ENCODE measurements around the gene SERINC5.
"Not testable (repeated sequence)": the region's sequence is repeated elsewhere in the genome, so short reads cannot be mapped to it uniquely, and the experiment has no call there.

Gene SERINC5

DNA sequence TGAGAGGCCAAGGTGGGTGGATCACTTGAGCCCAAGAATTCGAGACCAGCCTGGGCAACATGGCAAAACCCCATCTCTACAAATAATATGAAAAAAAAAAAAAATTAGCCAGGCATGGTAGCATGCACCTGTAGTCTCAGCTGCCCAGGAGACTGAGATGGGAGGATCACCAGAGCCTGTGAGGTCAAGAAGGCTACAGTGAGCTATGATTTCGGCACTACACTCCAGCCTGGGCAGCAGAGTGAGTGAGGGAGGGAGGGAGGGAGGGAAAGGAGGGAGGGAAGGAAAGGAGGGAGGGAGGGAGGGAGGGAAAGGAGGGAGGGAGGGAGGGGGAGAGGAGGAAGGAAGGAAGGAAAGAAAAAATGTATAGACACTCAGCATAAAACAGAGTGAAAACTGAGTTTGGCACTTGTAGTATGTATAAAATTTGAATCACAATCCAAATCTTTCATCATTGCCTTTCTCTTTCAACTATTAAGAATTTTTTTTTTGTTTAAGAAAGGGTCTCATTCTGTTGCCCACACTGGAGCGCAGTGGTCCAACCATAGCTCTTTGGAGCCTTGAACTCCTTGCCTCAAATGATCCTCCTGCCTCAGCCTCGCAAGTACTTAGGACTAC, 27.8 kb downstream of the SERINC5 start:
- DNase-seq (ENCODE audit: low spot score) = no peak

DNA sequence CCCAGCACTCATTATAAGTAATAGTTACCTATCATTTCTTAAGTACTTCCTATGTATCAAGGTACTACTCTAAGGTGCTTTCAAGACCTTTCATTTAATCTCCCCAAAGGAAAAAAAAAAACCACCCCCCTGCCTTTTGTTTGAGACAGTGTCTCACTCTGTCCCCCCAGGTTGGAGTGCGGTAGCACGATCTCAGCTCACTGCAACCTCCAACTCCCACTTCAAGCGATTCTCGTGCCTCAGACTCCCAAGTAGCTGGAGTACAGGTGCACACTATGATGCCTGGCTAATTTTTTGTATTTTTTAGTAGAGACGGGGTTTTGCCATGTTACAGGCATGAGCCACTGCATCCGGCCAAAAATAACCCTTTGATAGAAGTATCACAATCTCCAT, 29.9 kb downstream of the SERINC5 start:
- no peak for DNase-seq (ENCODE audit: low spot score)

DNA sequence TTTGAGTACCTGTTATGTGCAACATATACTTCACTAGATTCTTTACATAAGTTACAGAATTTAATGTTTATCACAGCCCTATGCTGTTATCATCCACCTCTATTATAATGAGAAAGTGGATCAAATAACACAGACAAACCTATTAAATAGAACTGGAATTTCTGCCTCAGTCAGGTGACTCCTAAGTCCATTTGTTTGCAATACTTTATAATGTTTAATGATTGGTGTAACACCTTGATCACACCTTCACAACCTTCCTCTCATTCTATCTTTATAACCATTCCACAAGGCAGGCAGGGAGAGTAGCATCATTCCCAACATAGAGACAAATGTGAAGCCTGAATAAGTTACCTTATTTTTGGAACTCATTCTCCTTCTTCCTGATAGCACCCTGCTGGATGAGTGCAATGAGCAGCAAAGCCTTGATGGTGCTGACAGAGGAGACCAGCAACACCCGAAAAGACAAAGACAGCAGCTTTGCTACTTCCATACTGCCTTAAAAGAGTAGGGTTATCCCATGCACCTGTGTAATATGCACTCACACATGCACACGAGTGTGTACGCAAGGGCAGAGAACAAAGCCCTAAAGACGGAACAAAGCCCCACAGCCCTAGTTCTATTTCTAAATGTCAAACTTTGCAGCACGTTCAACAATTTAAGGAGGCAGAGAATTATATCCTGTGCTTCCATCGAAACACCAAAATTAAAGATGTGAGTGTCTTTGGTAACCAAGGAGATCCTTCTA, 30.5 kb downstream of the SERINC5 start:
- no peak for DNase-seq (ENCODE audit: low spot score)

DNA sequence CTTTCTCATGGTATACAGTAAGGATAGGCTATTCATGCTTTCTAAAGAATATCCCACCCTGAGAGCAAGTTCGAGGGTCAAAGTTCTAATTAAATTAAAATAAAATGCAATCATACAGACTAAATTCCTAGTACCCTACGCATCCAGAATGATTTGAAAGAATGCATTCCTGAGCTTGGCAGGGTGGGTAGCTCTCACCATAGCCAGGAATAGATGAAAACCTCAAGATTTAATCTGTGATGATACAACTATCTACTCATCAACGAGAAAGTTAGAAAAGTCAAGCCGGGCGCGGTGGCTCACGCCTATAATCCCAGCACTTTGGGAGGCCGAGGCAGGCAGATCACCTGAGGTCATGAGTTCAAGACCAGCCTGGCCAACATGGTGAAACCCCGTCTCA, 32.3 kb downstream of the SERINC5 start:
- no peak for DNase-seq (ENCODE audit: low spot score)

DNA sequence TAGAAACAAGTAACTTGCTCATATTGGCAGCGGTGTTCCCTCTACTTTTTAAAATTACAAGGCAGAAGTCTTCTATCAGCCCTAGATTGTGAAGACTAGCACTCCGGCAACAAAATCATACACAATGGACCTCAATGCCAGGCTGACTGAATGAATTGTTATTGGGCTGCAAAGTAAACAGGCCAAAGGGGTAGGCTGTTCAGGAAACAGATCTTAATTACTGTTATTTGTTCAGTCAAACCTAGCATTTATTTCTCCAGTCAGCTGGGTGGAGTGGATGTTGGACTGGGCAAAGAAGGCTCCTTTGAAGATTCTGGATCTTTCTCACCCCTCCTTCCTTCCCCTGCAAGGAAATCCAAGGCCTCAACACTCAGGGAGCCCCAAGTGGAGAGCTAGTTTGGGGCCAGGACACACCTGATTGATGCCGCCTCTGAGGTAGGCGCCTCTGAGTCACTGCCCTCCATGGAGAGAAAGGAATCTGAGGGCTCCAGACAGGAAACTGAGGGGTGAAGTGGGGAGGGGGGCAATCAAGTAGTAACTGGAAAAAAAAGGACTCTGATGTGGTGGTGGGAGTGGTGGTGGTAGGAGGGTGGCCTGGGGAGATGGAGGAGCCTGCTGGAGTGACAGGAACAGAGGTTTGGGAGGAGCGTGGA, 35.5 kb downstream of the SERINC5 start:
- DNase-seq (ENCODE audit: low spot score) = no peak

DNA sequence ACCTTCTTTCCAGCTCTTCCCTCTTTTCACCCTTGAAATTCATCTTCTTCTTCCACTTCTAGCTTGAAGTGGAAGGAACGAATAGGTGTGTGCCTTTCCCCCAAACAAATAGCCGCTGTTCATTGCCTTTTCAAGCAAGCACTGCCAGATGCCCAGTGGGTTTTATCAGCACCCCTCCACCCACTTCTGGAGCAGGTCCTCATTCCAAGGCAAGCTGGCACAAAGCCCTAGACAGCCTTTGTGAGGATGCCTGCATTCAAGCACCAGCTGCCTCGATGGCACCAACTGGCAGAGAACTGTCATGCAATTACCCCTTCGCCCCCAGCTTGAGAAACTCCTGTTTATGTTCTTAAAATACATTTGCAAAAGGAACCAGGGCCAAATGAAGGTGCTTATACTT, 36.5 kb downstream of the SERINC5 start:
- no peak for DNase-seq (ENCODE audit: low spot score)

DNA sequence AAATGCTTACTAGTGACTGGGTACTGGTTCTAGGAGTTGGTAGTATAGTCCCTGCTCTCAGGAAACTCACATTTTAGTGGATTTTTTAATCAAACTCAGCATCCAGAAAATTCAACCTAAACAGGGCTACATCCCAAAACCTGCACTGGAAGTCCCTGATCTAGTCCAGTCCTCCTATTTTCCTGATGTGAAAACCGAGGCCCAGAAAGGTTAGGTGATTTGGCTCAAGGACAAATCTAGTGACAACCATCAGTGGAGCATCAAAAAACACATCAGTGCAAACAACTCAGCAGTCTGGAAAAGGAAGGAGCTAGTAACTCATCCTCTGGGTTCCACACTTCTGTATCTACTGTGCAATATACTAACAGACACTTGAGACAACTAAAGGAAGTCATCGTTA, 38.2 kb downstream of the SERINC5 start:
- no peak for DNase-seq (ENCODE audit: low spot score)

DNA sequence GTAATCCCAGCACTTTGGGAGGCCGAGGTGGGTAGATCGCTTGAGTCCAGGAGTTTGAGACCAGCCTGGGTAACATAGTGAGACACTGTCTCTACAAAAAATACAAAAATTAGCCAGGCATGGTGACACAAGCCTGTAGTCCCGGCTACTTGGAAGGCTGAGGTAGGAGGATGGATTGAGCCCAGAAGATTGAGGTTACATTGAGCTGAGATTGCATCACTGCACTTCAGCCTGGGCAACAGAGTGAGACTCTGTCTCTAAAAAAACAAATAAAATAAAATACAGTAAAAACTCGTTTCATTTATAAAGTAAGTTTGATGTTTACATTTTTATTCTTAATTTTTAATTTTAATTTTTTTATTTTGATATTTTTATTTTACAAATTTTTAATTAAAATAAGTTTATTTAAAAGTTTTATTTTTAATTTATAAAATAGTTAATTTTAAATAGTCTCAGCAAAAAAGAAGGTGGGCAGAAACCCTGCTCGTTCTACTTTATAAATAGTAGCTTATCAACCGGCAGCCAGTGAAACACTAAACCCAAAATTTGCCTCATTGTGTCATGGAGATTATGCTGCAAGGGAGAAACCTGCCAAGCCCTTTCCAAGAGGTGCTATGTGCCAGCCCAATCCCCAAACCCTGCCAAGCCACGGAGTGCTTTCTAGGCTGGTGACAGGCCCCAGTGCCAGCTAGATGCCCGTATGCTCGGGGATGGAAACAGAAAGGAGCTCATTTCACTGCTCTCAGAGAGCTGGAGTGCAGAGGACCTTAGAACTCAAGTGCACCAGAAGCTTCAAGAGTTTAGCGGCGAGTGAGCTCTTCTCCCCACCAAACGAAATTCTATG, 38.9 kb downstream of the SERINC5 start:
- no peak for DNase-seq (ENCODE audit: low spot score)

DNA sequence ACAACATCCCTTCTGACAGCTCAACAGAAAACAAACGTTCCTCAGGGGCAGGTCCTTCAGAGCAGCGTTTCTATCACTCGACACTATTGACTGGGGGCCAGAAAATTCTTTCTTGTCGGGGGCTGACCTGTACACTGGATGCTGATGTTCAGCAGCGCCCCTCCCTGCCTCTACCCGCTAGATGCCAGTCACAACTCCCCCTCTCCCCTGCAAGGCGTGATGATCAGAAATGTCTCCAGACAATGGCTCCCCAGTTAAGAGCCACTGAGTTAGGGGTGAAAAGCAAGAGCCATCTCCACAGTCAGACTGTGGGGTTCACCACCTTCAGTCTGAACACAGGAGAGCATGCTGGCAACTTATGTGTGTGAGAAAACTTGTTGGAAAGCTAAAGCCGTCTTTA, 39.8 kb downstream of the SERINC5 start:
- no peak for DNase-seq (ENCODE audit: low spot score)

DNA sequence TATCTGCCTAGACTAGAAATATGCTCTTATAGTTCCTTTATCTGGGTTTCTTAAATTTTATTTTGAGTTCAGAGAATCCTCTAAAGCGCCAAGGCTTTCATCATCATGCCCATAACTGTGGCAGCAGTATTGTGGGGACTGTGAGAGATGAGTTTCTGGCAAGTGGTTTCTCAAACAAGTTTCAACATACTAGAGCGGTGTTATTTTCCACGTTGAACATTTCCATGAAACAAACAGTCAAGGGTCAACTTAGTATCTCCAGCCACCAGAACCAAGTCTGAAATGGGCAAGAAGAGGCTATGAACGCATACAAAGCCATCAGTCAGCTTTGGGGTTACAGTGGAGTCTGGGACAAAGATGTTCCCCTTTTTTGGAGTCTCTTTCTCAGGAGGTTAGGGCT, 40.3 kb downstream of the SERINC5 start:
- DNase-seq (ENCODE audit: low spot score) = no peak

DNA sequence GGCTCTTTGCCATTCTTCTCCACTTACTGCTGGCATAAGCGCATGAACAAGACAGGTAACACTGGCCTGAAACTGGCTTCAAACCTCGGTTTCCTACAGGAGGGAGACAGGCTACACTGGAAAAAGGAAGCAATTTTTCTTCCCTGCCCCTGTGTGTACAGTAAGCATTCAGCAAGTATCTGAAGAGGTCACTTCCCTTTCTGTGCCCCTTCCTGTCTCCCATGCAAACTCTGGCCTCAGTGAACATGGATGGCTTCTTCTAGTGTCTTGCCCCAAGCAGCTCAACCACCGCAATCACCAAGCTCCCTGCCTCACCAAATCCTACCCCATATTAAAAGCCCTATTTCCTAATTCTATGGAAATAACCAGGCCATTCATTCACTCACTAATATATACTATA, 42.4 kb downstream of the SERINC5 start:
- DNase-seq (ENCODE audit: low spot score) = no peak

DNA sequence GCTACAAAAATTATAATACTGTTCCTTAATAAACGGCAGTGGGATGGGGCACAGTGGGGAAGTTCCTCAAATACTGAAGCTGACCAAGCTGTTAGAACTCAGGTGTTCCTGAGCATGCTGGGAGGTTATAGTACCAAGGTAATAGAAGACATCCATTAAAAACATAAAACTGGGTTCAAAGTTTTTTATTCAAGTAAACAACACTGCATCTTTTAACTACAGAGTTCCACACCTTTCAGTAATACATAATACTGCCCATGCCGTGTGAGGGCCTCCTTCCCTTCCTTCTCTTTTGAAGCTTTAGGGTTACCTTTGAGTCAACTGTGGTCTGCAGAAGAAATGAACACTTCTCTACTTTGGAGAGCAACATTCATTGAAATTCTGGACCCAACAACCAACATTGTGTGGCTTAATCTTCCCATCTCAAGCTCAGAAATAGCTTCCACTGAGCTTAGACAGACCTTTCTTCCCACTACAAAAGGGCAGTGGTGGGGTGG, 43.6 kb downstream of the SERINC5 start:
- DNase-seq (ENCODE audit: low spot score) = no peak

DNA sequence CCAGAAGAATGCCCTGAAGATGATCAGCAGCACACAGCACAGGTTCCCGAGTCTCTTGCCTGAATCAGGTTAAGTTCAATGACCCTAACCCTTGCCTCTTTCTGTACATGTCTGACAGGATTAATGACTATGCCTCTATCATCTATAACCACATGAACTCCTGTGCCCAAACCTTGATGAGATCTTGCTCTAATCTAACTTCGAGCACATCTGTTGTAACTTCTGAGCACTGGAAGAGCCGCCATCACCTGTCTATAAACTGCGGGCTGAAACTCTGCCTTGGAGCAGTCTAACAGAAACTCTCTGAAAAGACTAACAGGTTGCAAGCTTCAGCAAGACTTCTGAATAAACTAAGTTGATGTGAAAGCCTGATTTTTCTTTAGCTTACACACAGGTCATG, 44.5 kb downstream of the SERINC5 start:
- DNase-seq (ENCODE audit: low spot score) = no peak

DNA sequence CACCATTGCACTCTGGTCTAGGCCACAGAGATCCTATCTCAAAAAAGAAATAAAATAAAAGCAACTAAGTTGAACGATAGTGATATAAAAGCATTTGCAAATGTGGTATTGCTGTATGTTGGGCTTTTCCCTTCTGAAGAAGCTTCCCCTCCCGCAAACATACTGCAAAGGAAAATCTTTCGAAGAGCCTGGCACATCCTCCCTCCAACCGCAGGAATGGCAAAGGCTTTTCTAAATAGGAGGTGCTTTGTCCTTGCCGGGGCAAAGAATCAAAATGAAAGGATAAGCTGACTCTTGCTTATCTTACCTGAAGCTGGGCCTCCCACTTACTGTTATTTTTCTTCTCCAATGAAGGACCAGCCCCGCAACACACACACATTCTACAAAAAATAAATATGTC, 45.8 kb downstream of the SERINC5 start:
- no peak for DNase-seq (ENCODE audit: low spot score)

DNA sequence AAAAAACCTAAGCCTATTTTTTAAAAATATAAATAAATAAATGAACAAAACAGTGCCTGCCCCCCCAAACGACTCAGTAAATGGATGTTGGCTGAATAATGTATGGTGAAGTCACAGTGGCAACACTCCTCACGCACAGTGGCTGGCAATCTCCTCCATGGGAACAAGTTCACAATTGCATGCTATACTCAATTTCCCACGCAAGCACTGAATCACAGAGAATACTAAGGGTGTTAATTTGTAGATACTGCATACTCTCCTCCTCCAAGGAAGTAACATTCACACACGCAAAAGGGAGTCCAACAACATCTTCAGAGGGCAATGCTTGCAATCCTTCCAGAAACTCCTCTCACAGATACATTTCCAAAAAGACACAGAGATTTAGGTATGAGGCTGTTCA, 47.5 kb downstream of the SERINC5 start:
- no peak for DNase-seq (ENCODE audit: low spot score)

DNA sequence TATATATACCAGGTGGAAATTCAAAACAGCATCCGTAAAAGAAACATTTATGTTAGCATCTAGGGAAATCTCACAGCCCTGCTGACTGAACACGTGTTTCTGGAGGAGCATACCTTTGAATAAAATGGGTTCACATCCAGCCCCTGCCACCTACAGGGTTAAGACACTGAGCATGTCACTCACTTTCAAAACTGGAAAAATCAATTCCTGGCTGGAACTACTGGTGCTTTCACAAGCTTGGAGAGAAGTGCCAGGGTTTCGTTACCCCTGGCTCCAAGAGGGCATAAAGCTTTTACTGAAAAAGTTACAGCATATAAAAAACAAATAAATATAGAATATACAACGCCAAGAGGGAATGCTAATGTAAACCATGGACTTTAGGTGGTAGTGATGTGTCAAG, 48.0 kb downstream of the SERINC5 start:
- no peak for DNase-seq (ENCODE audit: low spot score)

DNA sequence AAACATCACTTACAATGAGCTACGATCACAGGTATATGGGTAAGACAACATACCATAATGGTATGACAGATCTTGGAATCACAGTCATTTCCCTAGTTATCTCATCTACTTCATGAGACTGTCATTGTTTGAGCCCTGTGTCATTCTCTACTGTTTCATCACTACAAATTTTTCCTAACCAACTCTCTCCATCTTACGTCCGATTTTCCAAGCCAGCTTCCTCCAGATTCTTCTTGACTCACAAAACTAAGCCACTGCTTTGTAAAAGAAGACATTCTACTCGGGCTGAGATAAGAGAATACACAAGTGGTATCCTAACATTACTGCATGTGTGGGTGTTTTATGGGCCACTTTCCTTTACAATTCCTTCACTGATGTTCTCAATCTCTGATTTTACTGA, 49.6 kb downstream of the SERINC5 start:
- peak; percentile 6 for DNase-seq (ENCODE audit: low spot score)

DNA sequence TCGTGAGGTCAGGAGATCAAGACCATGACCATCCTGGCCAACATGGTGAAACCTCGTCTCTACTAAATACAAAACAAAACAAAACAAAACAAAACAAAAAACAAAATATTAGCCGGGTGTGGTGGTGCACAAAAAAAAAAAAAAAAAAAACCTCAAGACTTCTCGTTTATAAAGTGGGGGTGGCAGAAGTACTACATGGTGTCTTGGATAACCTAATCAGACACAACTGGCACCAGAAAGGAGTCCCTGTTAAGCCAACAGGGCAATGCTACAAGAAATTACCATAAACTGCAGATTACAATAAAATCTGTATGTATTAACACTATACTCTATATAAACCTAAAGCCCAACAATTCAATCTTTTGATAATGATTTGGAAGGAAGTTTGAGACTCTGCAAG, 50.0 kb downstream of the SERINC5 start:
- no peak for DNase-seq (ENCODE audit: low spot score)

DNA sequence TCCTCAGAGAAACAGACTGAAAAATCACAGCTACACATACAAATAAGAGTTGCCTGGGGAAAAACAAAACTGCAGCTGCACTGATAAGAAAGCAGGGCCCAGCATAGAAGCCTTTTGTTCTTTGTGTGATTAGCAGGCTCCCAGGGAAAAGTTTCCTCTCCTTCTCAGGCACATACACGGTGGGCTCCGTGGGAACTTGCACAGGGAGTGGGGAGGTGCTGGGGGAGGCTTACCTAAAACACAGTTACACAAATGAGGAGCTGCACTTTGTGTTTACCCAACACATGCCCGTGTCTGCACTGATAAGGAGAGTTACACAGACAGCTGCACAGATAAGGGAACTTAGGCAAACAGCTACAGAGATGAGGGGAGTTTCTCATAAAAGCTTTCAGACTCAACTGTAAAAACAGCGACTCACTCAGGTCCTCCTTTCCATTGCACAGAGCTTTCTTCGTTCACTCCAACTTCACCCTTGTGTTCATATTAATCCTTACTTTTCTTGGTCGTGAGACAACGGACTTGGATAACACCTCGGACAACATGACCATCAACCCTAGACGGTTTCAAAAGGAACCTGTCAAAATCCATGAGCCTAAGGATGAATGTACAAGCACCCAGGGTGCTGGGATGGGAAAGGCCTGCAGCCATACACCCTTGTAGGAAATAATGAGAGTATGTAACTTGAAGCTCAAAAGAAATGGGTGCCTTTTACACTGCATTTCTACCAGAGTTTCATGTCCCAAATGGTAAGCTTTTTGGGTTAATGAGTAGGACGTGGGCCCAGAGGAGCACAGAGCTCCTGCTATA, 50.8 kb downstream of the SERINC5 start:
- no peak for DNase-seq (ENCODE audit: low spot score)

DNA sequence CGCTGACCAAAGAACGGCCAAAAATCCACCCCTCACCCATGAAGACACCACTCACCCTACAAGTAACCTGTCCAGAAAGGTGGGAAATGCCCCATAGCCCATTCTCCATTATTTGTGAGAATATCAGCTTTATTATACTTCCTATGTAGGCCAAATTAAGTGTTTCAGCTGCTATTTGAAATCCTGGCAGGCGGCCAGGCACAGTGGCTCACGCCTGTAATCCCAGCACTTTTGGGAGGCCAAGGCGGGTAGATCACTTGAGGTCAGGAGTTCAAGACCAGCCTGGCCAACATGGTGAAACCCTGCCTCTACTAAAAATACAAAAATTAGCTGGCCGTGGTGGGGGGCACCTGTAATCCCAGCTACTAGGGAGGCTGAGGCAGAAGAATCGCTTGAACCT, 54.1 kb downstream of the SERINC5 start:
- not testable (repeated sequence) for DNase-seq (ENCODE audit: low spot score)

DNA sequence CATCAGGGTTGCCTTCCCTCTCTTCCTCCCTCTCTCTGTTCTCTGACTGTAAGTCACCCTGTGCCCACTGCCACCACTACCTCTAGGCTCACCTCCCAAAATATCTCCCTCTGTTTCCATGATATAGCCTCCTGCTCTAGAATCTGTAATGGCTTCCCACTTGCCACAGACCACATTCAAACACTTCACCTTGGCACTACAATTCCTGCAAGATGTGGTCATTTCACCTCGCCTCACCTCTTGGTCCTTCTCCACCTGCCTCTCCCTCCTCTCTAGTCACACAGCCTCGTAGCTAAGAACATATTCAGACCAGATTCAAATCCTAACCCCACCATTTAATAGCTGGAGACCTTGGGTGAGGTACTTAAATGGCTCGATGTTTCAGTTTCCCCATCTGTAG, 56.9 kb downstream of the SERINC5 start:
- DNase-seq (ENCODE audit: low spot score) = no peak

DNA sequence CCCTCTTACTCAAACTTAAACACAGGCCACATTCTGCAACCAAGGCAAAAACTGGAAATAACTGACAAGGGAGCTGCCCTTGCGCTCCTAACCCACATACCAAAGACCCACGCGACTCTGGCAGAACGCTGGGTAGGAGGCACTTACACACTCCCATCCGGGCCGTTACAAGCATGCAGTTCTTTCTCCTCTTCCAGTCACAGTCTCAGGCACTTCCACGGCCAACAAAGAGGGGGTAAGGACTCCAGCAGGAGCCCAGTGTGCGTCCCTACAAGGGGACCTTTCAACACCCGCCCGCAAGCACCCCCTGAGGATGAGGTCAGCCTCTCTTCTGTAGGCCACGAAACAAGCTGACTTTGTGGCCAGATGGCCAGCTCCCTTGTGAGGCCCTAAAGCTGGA, 57.4 kb downstream of the SERINC5 start:
- no peak for DNase-seq (ENCODE audit: low spot score)

All from RKO (cell line).